Hepatocyte (in vitro differentiated cells): ENCODE results near the gene COX10. TPM values are rescaled to one million over a fixed set of nuclear protein-coding genes. Genes with fewer than 3 reads are reported as not detected.
A peak's percentile ranks its signal among the peaks of the same experiment; 100 is the strongest.

Source experiments
- DNase-seq: peaks from one replicate; pipeline ENCODE4 v3.0.0-alpha.2; 2016; ENCODE audit warnings: low spot score
- H2AFZ ChIP-seq: fragments of 200-600 bp; sonication (generic); 2 replicates; pipeline ENCODE4 v1.6.0; 2016; ENCODE audit warnings: antibody characterized with exemption, mild to moderate bottlenecking
- H3K27ac ChIP-seq: fragments of 200-600 bp; sonication (generic); 2 replicates; pipeline ENCODE4 v1.5.1; 2016; ENCODE audit warnings: mild to moderate bottlenecking
- H3K27me3 ChIP-seq: fragments of 200-600 bp; sonication (generic); 2 replicates; pipeline ENCODE4 v1.6.1; 2016
- H3K36me3 ChIP-seq: fragments of 200-600 bp; sonication (generic); replicated peaks from 2 replicates; pipeline ENCODE4 v1.5.1; 2016; ENCODE audit warnings: low read depth; ENCODE audit not compliant: insufficient read depth
- H3K4me1 ChIP-seq: fragments of 200-600 bp; sonication (generic); 2 replicates; pipeline ENCODE4 v1.5.1; 2016; ENCODE audit warnings: mild to moderate bottlenecking, moderate library complexity; ENCODE audit not compliant: insufficient read depth
- H3K4me2 ChIP-seq: fragments of 200-600 bp; sonication (generic); 2 replicates; pipeline ENCODE4 v1.6.0; 2016
- H3K4me3 ChIP-seq: fragments of 200-600 bp; sonication (generic); 2 replicates; pipeline ENCODE4 v1.5.1; 2016; ENCODE audit warnings: mild to moderate bottlenecking
- H3K79me2 ChIP-seq: fragments of 200-600 bp; sonication (generic); 2 replicates; pipeline ENCODE4 v1.6.0; 2017; ENCODE audit warnings: mild to moderate bottlenecking
- H3K9me2 ChIP-seq: fragments of 200-600 bp; sonication (generic); replicated peaks from 2 replicates; pipeline ENCODE4 v1.6.0; 2017; ENCODE audit warnings: mild to moderate bottlenecking; ENCODE audit not compliant: insufficient read depth
- H3K9me3 ChIP-seq: fragments of 200-600 bp; sonication (generic); 2 replicates; pipeline ENCODE4 v1.5.1; 2016; ENCODE audit warnings: low read depth, mild to moderate bottlenecking
- H4K20me1 ChIP-seq: fragments of 200-600 bp; sonication (generic); 2 replicates; pipeline ENCODE4 v1.6.0; 2016; ENCODE audit warnings: mild to moderate bottlenecking; ENCODE audit not compliant: insufficient read depth, poor library complexity, severe bottlenecking
- EZH2 ChIP-seq: fragments of 200-600 bp; sonication (generic); IDR thresholded peaks from 2 replicates; pipeline ENCODE4 v1.6.1; 2016; ENCODE audit warnings: antibody characterized with exemption, mild to moderate bottlenecking, borderline replicate concordance
- EZH2phosphoT487 ChIP-seq: fragments of 200-600 bp; sonication (generic); IDR thresholded peaks from one replicate; pipeline ENCODE4 v1.6.1; 2018; ENCODE audit warnings: antibody characterized with exemption, mild to moderate bottlenecking, low read depth, moderate library complexity; ENCODE audit not compliant: unreplicated experiment, severe bottlenecking
- WGBS: methylation state at CpG from one replicate; pipeline ENCODE4 v1.1.6; 2016; ENCODE audit warnings: low lambda C conversion rate; ENCODE audit errors: missing lambda C conversion rate; 5-methylcytosine and 5-hydroxymethylcytosine counted together
- polyA plus RNA-seq: library from polyadenylated mRNA; unstranded; fragments of >200 nt; fragmentation: Nextera tagmentation; extraction: Ambion mirVana; gene quantifications from 2 replicates; pipeline ENCODE4 v1.2.1, GENCODE V29; 2016
- total RNA-seq: library from RNA; depleted of rRNA; stranded (reverse); fragments of >200 nt; gene quantifications from 2 replicates; pipeline ENCODE4 v1.2.3, GENCODE V29; 2014
- TF ChIP-seq, protein P1 (sequence below): fragments of 200-600 bp; sonication (generic); IDR thresholded peaks from 2 replicates; pipeline ENCODE4 v1.5.1; 2016; ENCODE audit warnings: antibody characterized with exemption, mild to moderate bottlenecking; ENCODE audit not compliant: poor library complexity

COX10 gene
- total and polyA plus RNA-seq, 2 experiments from 2014 or later: 23.2 to 27.6 TPM

GRCh38 chr17:14067347-14067746 is 2.0 kb upstream of the COX10 start:
- no peak overlapping the region for H3K27ac ChIP-seq
- H3K4me1 ChIP-seq: peaks cover 13% of the 10 kb centered on the region
- H3K27me3 ChIP-seq: no peaks in the 10 kb centered on the region
- no peak overlapping the region for H3K4me3 ChIP-seq
- peaks cover 6% of the 10 kb centered on the region for H3K9me3 ChIP-seq
- no peaks in the 10 kb centered on the region for H4K20me1 ChIP-seq
- no peak for TF ChIP-seq EZH2
- no peak for TF ChIP-seq EZH2phosphoT487
- TF ChIP-seq, protein P1, sequence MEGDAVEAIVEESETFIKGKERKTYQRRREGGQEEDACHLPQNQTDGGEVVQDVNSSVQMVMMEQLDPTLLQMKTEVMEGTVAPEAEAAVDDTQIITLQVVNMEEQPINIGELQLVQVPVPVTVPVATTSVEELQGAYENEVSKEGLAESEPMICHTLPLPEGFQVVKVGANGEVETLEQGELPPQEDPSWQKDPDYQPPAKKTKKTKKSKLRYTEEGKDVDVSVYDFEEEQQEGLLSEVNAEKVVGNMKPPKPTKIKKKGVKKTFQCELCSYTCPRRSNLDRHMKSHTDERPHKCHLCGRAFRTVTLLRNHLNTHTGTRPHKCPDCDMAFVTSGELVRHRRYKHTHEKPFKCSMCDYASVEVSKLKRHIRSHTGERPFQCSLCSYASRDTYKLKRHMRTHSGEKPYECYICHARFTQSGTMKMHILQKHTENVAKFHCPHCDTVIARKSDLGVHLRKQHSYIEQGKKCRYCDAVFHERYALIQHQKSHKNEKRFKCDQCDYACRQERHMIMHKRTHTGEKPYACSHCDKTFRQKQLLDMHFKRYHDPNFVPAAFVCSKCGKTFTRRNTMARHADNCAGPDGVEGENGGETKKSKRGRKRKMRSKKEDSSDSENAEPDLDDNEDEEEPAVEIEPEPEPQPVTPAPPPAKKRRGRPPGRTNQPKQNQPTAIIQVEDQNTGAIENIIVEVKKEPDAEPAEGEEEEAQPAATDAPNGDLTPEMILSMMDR: no peak
- H3K79me2 ChIP-seq: peaks cover 56% of the 10 kb centered on the region
- DNase-seq: no peak
- 85% methylated on average over 1 of the region's 1 CpG for WGBS
- no peaks in the 10 kb centered on the region for H3K36me3 ChIP-seq
- H2AFZ ChIP-seq: no peak overlapping the region
- H3K4me2 ChIP-seq: no peak overlapping the region
- no peaks in the 10 kb centered on the region for H3K9me2 ChIP-seq

DNA sequence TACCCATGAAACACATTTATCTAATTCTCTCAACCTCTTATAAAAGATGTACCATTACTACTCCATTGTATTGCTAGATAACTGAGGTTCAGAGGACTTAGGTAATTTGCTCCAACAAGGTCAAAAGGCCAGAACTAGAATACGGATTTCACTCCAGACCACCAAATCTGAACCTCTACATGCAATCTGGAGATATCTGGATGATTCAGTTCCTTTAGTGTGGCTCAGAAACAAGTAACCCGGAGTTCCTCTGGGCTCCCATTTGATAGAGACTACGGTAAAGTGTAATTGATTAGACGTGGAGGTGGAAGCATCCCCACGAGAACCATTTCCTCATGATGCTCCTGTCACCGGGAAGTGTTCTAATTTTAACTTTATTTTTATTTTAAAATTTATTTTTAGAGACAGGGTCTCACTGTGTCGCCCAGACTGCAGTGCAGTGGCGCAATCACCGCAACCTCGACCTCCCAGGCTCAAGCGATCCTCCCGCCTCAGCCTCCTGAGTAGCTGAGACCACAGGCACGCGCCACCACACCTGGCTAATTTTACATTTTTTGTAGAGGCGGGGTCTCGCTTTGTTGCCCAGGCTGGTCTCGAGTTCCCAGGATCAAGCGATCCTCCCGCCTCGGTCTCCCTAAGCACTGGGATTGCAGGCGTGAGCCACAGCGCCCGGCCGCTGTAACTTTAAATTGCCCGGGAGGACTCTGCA is 608 bp upstream of the COX10 start:
- peak overlapping the region; percentile 89 for H2AFZ ChIP-seq
- peak overlapping the region; percentile 78 for H3K4me2 ChIP-seq
- H3K4me1 ChIP-seq: peaks cover 13% of the 10 kb centered on the region
- H3K9me3 ChIP-seq: peaks cover 6% of the 10 kb centered on the region
- WGBS: 27% methylated on average over 25 of the region's 25 CpGs
- TF ChIP-seq EZH2 (no peak), EZH2phosphoT487 (no peak)
- TF ChIP-seq, protein P1: no peak
- no peaks in the 10 kb centered on the region for H4K20me1 ChIP-seq
- no peaks in the 10 kb centered on the region for H3K9me2 ChIP-seq
- no peak for DNase-seq
- no peaks in the 10 kb centered on the region for H3K36me3 ChIP-seq
- peaks cover 68% of the 10 kb centered on the region for H3K79me2 ChIP-seq
- no peaks in the 10 kb centered on the region for H3K27me3 ChIP-seq
- peak overlapping the region; percentile 95 for H3K27ac ChIP-seq
- peak overlapping the region; percentile 92 for H3K4me3 ChIP-seq

- TF ChIP-seq EZH2 (no peak), EZH2phosphoT487 (no peak)
- TF ChIP-seq, protein P1: no peak
- WGBS: 46% methylated on average over 6 of the region's 6 CpGs
- H3K9me2 ChIP-seq: no peaks in the 10 kb centered on the region
- peak overlapping the region; percentile 95 for H3K27ac ChIP-seq
- peaks cover 13% of the 10 kb centered on the region for H3K4me1 ChIP-seq
- no peaks in the 10 kb centered on the region for H3K36me3 ChIP-seq
- H3K9me3 ChIP-seq: peaks cover 6% of the 10 kb centered on the region
- no peaks in the 10 kb centered on the region for H4K20me1 ChIP-seq
- H3K4me3 ChIP-seq: peak overlapping the region; percentile 92
- no peaks in the 10 kb centered on the region for H3K27me3 ChIP-seq
- H2AFZ ChIP-seq: no peak overlapping the region
- peak overlapping the region; percentile 85 for H3K4me2 ChIP-seq
- H3K79me2 ChIP-seq: peaks cover 76% of the 10 kb centered on the region
- DNase-seq: peak; percentile 27
Observed at GRCh38 chr17:14070344-14070984, 1.2 kb downstream of the COX10 start.
